GM19455 (cell line): Measurements from ENCODE around the gene SMARCAL1.
"Not testable (repeated sequence)": the region's sequence is repeated elsewhere in the genome, so short reads cannot be mapped to it uniquely, and the experiment has no call there.

ENCODE experiments used
- ATAC-seq: cut with Tn5 transposase; IDR thresholded peaks from one replicate; pipeline ENCODE4 v1.9.1; 2021; ENCODE audit not compliant: unreplicated experiment

The SMARCAL1 gene

DNA sequence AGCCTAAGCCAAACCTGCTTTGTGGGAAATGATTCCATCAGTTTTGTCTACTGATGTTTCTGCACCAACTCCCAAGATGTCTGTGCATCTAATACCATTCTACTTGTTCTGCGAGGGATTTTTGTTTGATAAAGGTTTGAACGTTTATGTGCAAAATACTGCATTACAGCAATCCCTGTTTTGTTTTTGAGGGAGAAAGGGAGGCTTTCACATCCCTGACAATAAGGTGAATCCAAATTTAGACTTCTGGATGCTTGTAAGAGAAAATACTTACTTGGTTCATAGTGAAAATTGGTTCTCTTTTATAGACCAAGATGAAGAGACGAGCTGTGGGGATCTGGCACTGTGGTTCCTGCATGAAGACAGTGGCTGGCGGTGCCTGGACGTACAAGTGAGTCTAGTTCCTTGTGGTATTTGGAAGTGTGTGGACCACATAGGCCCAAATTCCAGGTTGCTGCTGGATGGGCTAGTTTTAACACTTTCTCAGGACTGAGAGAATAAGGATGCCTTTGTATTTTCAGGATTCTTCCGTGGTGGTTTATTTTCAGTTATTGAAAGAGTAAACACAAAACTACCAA lies 87.4 kb downstream of the SMARCAL1 start:
- ATAC-seq = no peak

DNA sequence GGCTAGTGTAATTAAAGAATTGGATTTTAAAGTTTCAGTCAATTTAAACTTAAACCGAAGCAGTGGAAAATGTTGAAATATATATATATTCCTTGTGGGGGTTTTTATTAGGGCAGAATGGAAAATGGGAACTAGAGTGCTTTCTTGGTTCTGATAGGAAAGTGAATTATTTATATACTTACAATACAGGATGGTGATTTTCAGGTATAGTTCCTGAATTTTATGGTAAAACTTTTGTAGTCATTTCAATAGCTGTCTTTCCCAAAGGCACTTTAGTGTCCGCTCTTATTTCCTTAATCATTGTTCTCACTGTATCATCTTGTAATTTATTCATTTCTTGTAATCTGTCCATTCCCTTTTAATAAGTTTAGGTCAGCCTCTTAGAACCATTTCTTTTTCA lies 88.3 kb downstream of the SMARCAL1 start:
- no peak for ATAC-seq

DNA sequence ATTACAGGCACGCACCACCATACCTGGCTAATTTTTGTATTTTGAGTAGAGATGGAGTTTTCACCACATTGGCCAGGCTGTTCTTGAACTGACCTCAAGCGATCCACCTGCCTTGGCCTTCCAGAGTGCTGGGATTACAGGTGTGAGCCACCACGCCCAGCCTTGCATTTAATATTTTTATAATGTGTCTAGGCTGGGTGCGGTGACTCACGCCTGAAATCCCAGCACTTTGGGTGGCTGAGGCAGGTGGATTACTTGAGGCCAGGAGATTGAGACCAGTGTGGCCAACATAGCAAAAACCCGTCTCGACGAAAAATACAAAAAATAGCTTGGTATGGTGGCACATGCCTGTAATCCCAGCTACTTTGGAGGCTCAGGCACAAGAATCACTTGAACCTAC lies 89.6 kb downstream of the SMARCAL1 start:
- ATAC-seq = no peak

DNA sequence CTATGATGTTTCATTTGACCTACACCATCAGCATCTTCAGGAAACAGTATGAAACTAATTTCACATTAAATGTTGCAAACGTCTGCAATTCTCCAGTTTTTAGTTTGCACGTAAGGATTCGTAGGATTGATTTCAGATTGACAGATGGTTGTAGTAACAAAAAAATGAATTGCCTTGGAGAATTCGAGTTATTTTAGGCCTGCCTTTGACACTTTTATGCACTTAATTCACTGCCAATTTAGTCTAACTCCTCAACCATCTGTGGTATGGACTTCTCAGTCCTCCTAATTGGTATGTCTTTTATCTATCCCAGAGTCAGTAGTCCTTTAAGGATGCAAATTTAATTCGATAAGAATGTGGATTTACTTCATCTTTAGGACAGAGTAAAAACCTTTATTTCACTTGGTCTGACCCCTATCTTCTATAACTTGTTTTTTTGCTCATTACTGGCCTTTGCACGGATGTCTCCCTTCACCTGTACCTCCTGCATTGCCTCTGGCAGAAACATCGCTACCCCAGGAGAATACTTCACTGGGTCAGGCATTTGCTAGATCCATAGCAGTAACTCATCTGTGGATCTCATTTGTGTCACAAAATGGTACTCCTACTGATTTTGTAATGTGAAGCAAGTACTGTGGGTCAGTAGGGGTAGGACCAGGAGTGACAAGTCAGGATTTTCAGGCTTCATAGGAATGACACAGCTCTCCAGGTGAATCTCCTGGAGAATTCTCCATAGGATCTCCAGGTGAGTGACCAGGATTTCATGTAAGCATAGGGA lies 90.3 kb downstream of the SMARCAL1 start:
- no peak for ATAC-seq

DNA sequence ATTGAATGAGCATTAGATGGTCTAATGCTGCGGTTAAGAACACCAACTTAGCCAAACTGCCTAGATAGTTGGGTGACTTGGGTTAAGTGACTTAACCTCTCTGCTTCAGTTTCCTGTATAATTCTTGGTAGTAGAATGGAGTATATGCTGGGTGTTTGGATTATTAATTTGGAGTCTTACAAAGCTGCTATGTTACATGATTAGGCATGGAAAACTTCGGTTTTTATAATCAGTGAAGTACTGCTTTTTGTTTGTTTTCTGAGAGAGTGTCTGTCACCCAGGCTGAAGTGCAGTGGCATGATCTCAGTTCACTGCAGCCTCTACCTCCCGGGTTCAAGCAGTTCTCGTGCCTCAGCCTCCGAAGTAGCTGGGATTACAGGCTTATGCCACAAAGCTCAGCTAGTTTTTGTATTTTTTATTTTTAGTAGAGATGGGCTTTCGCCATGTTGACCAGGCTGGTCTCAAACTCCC lies 90.9 kb downstream of the SMARCAL1 start:
- ATAC-seq = no peak

DNA sequence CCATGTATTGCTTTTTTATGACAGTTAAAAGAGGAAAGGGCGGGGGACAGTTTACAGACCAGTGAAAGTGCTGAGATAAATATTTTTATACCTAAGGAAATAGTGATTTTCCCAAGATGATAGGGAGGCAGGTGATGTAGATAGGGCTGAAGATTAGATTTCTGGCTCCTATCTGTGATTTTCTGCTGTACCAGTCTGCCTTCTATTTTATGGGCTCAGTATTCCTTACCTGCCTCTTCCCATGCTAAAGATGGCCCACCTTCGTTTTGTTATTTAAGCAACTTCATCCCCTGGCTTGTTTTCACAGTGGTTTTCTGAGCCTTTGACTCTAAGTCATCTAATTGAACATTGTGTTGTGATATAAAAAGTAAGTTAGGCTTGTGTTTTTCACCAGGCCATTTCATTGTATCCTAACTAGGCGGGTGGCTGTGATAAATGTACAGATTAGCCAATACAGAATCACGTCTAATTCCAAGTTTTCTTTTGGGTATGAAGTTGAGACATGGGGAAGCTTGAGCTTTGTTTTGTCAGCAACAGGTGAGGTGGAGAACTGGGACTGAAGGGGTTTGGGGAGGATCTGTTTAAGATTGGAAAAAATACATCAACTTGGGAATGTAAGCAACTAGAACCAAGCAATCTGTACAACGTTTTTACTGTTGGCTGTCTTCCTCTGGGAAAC lies 91.6 kb downstream of the SMARCAL1 start:
- no peak for ATAC-seq

DNA sequence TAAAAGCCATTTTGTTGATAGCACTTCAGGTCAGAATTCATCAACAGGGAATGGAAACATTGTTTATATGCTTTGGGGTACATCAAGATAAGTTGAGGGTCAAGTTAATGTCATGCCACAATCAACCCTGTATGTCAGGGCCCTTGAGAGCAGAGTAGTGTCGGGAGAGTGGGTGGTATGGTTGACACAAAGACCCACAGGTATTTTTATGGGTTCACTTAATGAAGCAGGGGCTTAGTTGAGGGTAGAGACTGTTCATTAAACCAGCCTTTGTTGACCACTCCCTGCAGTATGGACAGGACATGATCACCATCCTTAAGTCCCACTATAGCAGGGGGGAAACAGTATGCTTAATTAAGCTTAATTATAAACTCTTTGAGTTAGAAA lies 92.1 kb downstream of the SMARCAL1 start:
- ATAC-seq = no peak

DNA sequence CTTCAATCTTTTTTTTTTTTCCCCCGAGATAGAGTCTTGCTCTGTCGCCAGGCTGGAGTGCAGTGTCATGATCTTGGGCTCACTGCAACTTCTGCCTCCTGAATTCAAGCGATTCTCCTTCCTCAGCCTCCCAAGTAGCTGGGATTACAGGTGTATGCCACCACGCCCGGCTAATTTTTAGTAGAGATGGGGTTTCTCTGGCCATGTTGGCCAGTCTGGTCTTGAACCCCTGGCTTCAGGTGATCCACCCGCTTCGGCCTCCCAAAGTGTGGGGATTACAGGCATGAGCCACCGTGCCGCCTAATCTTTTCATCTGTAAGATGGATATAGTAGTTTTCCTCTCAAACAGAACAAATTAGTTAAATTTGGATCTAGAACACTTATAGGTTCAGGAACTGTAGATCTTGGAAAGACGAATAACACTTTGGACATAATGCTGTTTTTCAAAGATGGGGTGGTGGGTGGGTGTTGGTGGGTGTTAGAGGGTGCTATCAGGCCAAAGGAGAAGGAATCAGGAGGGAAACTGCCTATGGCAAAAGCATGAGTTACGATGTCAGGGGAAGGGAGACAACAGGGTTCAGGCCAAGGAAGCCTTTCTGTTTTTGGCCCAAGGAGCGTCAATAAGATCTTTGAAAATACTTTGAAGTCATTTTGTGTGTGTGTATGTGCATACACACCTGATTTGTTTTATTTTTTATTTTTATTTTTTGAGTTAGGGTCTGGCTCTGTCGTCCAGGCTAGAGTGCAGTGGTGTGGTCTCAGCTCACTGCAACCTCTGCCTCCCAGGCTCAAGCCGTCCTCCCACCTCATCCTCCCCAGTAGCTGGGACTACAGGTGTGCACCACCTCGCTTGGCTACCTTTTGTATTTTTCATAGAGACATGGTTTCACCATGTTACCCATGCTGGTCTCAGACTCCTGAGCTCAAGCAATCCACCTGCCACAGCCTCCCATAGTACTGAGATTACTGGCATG lies 93.1 kb downstream of the SMARCAL1 start:
- no peak for ATAC-seq

DNA sequence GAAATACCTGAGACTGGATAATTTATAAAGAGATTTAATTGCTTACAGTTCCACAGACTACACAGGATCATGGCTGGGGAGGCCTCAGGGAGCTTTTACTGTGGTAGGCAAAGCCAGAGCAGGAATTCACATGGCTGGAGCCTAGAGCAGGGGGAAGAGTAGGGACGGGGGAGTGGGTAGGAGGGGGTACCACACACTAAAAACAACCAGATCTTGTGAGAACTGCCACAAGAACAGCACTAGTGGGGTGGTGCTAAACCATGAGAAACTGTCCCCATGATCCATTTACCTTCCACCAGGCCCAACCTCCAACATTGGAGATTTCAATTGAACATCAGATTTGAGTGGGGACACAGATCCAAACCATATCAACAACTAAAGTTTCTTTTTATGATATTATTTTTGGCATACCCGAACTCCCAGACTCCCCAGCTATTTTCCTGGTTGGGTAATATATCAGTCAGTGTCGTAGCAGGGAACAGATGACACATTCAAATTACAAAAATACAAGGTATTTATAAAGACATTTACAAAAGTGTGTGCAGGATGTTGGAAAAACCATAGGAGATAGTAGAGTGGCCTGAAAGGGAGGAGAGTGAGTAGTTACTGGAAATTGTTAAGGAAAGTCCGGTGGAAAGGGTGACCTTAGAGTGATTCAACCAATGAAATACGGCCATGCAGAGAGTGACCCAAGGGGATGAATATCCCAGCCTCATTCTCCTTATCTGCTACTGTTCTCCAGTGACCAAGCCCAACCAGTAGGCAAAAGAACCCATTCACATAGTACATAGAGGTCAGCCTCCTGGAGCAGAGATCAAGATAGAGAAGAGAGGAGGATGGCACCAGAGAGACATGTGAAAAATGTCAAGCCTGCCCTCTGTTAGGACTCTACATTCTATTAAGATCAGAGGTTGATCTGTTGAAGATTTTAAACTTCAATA lies 95.2 kb downstream of the SMARCAL1 start:
- ATAC-seq = no peak

DNA sequence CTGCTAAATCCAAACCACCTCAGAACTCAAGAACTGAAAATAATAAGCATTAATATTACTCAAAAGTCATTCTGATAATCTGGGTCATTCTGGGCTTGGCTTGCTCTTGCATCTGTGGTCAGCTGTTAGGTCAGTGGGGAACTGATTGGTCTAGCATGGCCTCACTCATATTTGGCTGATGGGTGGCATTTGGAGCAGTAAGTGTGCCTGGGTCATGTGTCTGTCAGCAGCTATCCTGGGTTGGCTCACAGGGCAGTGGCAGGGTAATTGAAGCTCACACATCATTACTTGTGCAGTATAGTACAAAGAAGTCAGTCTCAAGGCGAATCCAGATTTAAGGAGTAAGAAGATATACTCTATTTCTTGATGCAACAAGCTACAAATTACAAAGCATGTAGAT lies 95.9 kb downstream of the SMARCAL1 start:
- ATAC-seq = no peak

DNA sequence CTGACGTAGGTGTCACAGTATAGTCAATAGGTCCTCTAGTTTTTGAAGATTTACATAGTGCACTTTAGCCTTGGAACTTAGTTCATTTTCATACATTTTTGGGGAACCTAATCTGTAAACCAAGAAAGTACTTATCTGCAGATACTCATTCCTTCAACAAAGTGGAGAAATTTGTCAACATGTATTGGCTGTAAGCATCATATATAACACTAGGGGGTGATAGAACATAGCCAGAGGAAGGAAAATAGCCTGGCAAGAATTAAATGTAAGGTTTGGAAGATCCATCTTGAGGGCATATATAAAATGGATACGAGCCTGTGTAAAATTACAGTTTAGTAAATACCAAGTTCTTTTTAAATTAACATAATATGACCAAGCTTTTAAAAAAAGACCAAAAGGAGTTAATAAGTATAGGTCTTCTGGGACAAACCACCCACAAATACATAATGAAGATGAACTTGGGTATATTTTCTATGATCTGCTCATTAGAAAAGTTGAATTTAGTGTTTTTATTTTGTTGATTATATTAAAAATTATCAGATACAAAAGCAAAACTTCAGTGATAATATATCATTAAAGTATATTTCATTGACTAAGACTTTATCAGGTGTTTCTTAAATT lies 104.6 kb downstream of the SMARCAL1 start:
- no peak for ATAC-seq

DNA sequence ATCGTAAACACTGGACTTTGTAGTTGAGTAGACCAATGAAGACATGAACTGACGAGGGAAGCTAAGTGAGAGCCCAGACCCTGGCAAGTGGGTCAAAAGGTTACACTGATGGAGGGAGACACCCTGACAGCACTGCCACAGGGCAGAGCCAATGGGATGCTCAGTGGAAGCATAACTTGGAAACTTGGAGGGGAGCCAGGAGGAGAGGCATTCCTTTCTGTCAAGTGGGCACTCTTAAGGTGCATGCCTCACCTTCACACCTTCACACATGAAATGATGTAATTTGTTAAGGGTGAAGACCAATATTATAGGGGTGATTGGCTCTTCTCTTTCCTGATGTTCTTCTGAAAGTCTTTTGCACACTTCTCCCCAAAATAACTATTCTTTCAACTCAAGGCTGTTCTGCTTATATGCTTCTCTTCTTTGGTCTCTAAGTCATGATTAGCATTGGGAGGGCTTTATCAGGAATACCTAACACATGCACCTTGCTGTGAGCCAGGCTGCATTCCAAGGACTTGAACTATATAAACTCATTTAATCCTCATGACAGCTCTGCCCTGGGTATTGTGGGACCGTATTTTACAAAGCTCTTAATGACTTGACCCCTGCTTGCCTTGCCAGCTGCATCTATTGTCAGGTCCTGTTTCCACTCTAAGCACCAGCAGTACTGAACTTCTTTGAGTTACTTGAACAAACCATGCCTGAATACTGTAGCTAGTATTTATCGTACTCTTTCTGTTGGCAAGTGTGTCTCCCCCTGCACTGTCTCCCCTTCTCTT lies 105.4 kb downstream of the SMARCAL1 start:
- no peak for ATAC-seq

DNA sequence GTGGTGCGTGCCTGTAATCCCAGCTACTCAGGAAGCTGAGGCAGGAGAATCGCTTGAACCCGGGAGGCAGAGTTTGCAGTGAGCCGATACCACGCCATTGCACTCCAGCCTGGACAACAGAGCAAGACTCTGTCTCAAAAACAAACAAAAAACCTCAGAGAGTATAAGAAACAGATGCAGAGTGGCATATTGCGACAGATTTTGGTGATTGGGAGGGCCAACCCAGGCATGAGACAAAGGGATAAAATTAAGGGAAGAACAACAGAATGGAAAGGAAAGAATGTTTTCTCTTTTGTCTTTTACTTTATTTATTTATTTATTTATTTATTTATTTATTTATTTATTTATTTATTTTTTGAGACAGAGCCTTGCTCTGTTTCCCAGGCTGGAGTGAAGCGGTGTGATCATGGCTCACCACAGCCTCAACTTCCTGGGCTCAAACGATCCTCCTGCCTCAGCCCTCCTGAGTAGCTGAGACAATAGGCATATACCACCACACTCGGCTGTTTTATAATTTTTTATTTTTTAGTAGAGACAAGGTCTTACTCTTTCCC lies 106.4 kb downstream of the SMARCAL1 start:
- not testable (repeated sequence) for ATAC-seq

DNA sequence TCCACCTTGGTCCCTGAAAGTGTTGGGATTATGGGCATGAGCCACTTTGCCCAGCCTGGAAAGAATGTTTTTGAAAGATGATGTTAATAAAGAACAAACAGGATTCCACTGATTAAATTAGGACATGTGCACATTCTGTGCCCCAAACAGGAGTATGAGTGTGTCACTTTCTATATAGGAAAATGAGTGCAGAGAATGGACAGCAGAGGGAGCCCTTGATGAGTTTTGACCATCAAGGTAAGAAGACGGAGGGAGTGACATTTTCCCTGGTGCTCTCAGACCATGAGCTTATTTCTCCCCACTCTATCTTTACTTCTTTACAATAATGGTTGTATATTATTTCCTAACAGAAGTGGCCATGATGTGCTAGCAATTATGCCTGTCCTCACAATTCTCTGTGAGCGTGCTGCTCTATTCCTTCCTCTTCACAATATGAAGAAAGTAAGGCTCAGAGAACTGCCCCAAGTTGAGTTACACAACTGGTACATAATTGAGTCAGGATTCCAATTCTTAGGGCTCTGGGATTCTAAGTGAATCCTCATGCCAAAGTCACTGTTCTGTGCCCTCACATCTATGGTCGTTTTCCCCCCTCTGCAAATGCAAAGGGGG lies 107.0 kb downstream of the SMARCAL1 start:
- peak; percentile 73 for ATAC-seq

DNA sequence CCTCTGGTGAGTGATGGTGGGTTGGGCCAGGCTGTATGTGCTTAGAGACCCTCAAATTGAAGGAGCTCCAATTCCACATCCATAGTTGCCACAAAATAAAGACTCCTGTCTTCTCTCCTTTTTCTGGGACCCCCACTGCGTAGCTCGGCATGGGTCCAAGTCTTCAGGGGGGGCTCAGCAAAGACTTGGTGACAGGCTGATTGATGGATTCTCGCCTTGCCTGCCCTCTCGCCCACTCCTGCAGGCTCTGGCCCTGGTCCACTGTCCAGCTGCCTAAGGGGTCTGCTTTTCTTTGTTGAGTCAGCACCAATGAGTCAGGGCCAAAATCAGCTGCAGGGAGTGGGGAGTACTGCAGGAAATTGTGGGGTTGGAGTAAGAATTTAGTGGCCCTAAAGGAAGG lies 107.8 kb downstream of the SMARCAL1 start:
- ATAC-seq = no peak

DNA sequence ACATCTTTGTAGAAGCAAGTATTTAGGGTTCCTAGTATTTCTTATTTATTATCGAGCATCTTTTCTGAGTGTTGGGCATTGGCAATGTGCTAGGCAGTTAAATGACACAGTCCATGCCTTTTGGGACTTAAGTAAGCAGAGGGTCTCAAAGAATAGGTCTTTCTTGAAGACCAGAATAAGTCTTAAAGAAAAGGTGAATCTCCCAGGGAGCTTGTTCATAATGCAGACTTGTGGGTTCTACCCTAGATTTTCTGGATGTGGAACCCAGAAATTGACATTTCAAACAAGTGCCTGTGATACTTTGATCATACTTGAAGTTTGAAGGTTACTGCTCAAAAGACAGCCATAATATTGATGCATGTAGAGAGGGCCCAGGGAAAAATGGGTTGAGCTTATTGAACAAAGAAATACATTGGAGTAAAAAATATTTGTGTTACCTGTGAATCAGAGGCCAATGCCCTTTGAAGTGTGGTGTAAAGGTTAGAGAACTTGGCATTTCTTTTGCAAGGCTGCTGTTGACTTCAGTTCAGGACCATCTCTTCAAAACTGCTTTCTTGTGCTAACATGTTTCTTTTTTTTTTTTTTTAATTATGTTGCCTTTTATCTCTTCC lies 110.7 kb downstream of the SMARCAL1 start:
- ATAC-seq = no peak

DNA sequence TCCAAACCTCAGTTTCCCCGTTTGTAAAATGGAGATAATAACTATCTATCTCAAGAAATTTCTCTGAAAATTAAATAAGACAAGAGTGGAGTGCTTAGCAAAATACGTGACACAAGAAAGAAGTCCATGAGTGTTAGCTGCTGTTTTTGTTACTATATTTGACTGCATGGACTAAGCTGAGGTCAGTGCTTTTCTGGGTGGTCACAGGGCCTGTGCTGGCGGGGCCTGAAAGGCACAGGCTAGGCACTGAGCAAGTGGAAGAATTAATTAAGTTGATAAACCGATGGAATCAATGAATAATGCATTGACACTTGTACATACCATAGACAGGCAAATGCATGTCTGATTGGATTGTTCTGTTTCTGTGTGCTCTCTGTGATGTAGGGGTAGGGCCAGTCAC lies 113.7 kb downstream of the SMARCAL1 start:
- no peak for ATAC-seq

DNA sequence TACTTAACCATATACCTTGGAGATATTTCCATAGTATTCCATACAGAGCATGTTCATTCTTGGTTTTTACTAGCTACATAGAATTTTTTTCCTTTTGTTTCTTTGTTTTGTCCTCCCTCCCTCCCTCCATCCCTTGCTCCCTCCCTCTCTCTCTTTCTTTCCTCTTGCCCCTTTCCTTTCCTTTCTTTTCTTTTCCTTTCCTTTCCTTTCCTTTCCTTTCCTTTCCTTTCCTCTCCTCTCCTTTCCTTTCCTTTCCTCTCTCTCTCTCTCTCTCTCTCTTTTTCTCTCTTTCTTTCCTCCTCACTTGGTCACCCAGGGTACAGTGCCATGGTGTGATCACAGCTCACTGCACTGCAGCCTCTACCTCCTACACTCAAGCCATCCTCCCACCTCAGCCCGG lies 114.7 kb downstream of the SMARCAL1 start:
- no peak for ATAC-seq
